Tibial artery (tissue), 4 donors: ENCODE data around the gene FGFR2.

Experiments used
- DNase-seq, 2 donors: peaks; one replicate each; pipeline ENCODE4 v3.0.0-alpha.2; 2019
- H3K27ac ChIP-seq, 2 donors: fragments of 200-600 bp; sonication (generic) in 1 of 2; 1 replicate in 1 of 2; 2 replicates in 1 of 2; pipeline ENCODE4 v1.5.1; 2018 to 2019; ENCODE audit warnings: mild to moderate bottlenecking in 1 of 2
- H3K27me3 ChIP-seq, 2 donors: fragments of 200-600 bp; sonication (generic) in 1 of 2; one replicate each; pipeline versions ENCODE4 v1.5.1 to v1.6.0; 2016 to 2019
- H3K36me3 ChIP-seq, 3 donors: fragments of 200-600 bp; sonication (generic) in 2 of 3; one replicate each; pipeline ENCODE4 v1.5.1; 2016 to 2019; ENCODE audit warnings: mild to moderate bottlenecking in 2 of 3
- H3K4me1 ChIP-seq, 4 donors: fragments of 200-600 bp; sonication (generic) in 2 of 4; 1 replicate in 3 of 4; 2 replicates in 1 of 4; pipeline ENCODE4 v1.5.1; 2016 to 2019
- H3K4me3 ChIP-seq, 2 donors: fragments of 200-600 bp; sonication (generic) in 1 of 2; 1 replicate in 1 of 2; 2 replicates in 1 of 2; pipeline ENCODE4 v1.5.1; 2018 to 2019; ENCODE audit warnings: mild to moderate bottlenecking in 2 of 2
- H3K9me3 ChIP-seq, 3 donors: fragments of 200-600 bp; sonication (generic) in 1 of 3; one replicate each; pipeline ENCODE4 v1.5.1; 2016 to 2019
- CTCF ChIP-seq, 2 experiments: fragments of 200-600 bp in 1 of 2; fragments of 450-650 bp in 1 of 2; IDR thresholded peaks; one replicate each; pipeline ENCODE4 v1.5.1; 2017 to 2019; ENCODE audit warnings: antibody characterized with exemption in 2 of 2, mild to moderate bottlenecking in 1 of 2, moderate library complexity in 1 of 2
- intact Hi-C: fragments of 100-400 bp; cut with DNase I; formaldehyde crosslinking; loops from one replicate; pipeline ENCODE4 v1.15.0; 2023; ENCODE audit warnings: low total_unique reads

The FGFR2 gene

GRCh38 chr10:121519901-121520493 lies 78.2 kb downstream of the FGFR2 start:
- no peak overlapping the region for H3K27ac ChIP-seq
- peaks cover 0 to 30% (median 18%) of the 10 kb centered on the region in 4 donors for H3K4me1 ChIP-seq
- TF ChIP-seq CTCF (IDR thresholded peaks at IDR 0.05), result no peak
- intact Hi-C loops, result no loop called here
- no peak for DNase-seq
- H3K9me3 ChIP-seq, result no peaks in the 10 kb centered on the region
- no peaks in the 10 kb centered on the region for H3K27me3 ChIP-seq
- H3K4me3 ChIP-seq, result no peak overlapping the region
- H3K36me3 ChIP-seq, result peaks cover 0 to 5% (median 2%) of the 10 kb centered on the region in 3 donors

- intact Hi-C loops, result no loop called here
- Histone ChIP-seq H3K4me3 (no peak overlapping the region), H3K9me3 (no peaks in the 10 kb centered on the region), H3K27ac (no peak overlapping the region), H3K36me3 (peaks cover 0 to 11% (median 7%) of the 10 kb centered on the region in 3 donors), H3K27me3 (no peaks in the 10 kb centered on the region), H3K4me1 (peaks cover 0 to 24% (median 13%) of the 10 kb centered on the region in 4 donors)
- no peak for DNase-seq
- no peak for TF ChIP-seq CTCF (IDR thresholded peaks at IDR 0.05)
Observed at GRCh38 chr10:121519411-121519810, 78.8 kb downstream of the FGFR2 start.

GRCh38 chr10:121518333-121518732 lies 79.9 kb downstream of the FGFR2 start:
- TF ChIP-seq CTCF (IDR thresholded peaks at IDR 0.05), result no peak

GRCh38 chr10:121516093-121516865 lies 82.0 kb downstream of the FGFR2 start:
- Histone ChIP-seq H3K27ac (no peak overlapping the region), H3K4me1 (peaks cover 0 to 16% (median 0%) of the 10 kb centered on the region in 4 donors), H3K9me3 (no peaks in the 10 kb centered on the region), H3K27me3 (no peaks in the 10 kb centered on the region), H3K4me3 (no peak overlapping the region), H3K36me3 (peaks cover 0 to 11% (median 7%) of the 10 kb centered on the region in 3 donors)
- TF ChIP-seq CTCF (IDR thresholded peaks at IDR 0.05), result no peak
- no peak for DNase-seq
- intact Hi-C loops, result no loop called here

More at GRCh38 chr10:121518333-121518732, 79.9 kb downstream of the FGFR2 start:
- Histone ChIP-seq H3K36me3 (peaks cover 0 to 11% (median 7%) of the 10 kb centered on the region in 3 donors), H3K4me3 (no peak overlapping the region), H3K27me3 (no peaks in the 10 kb centered on the region), H3K9me3 (no peaks in the 10 kb centered on the region), H3K4me1 (peaks cover 0 to 20% (median 6%) of the 10 kb centered on the region in 4 donors), H3K27ac (no peak overlapping the region)
- intact Hi-C loops, result no loop called here
- DNase-seq, result no peak

GRCh38 chr10:121514141-121514865 lies 83.9 kb downstream of the FGFR2 start:
- no peak for TF ChIP-seq CTCF (IDR thresholded peaks at IDR 0.05)
- H3K27me3 ChIP-seq, result no peaks in the 10 kb centered on the region
- no peak for DNase-seq
- no peak overlapping the region for H3K27ac ChIP-seq
- intact Hi-C loops, result no loop called here
- H3K36me3 ChIP-seq, result peaks cover 0 to 11% (median 7%) of the 10 kb centered on the region in 3 donors
- no peaks in the 10 kb centered on the region for H3K9me3 ChIP-seq
- H3K4me1 ChIP-seq, result peaks cover 0 to 29% (median 0%) of the 10 kb centered on the region in 4 donors
- no peak overlapping the region for H3K4me3 ChIP-seq
